ENCODE measurements around the gene OR10H1.
A peak's percentile ranks its signal among the peaks of the same experiment; 100 is the strongest.
"Not testable (repeated sequence)": the region's sequence is repeated elsewhere in the genome, so short reads cannot be mapped to it uniquely, and the experiment has no call there.

The OR10H1 gene

GRCh38 chr19:15815306-15815705 lies at the start of gene OR10H1:
Gene OR10H1 (minus strand): TSS chr19:15815664. CDS start chr19:15808037, 7,627 bp downstream.
- no peak for DNase-seq

GRCh38 chr19:15864824-15865223 lies 49.4 kb upstream of the OR10H1 start:
- DNase-seq: no peak

GRCh38 chr19:15863272-15863671 lies 47.8 kb upstream of the OR10H1 start:
- DNase-seq: no peak

- no peak for DNase-seq
Observed at GRCh38 chr19:15862444-15862843, 47.0 kb upstream of the OR10H1 start.

- no peak for DNase-seq
Observed at GRCh38 chr19:15860522-15860921, 45.1 kb upstream of the OR10H1 start.

GRCh38 chr19:15859187-15859586 lies 43.7 kb upstream of the OR10H1 start:
- no peak for DNase-seq

- no peak for DNase-seq
Observed at GRCh38 chr19:15850385-15850784, 34.9 kb upstream of the OR10H1 start.

- DNase-seq: no peak
Observed at GRCh38 chr19:15846923-15847322, 31.5 kb upstream of the OR10H1 start.

GRCh38 chr19:15843894-15844222 lies 28.4 kb upstream of the OR10H1 start:
- not testable (repeated sequence) for DNase-seq

GRCh38 chr19:15843203-15843893 lies 27.9 kb upstream of the OR10H1 start:
- DNase-seq: no peak

GRCh38 chr19:15841875-15842569 lies 26.6 kb upstream of the OR10H1 start:
- peak; percentile 16 for DNase-seq

GRCh38 chr19:15840833-15841232 lies 25.4 kb upstream of the OR10H1 start:
- DNase-seq: no peak

GRCh38 chr19:15839888-15840287 lies 24.4 kb upstream of the OR10H1 start:
- DNase-seq: not testable (repeated sequence)

GRCh38 chr19:15838351-15838750 lies 22.9 kb upstream of the OR10H1 start:
- no peak for DNase-seq

- DNase-seq: no peak
Observed at GRCh38 chr19:15837221-15837731, 21.8 kb upstream of the OR10H1 start.

- DNase-seq: peak; percentile 97
Observed at GRCh38 chr19:15836330-15837220, 21.1 kb upstream of the OR10H1 start.

- DNase-seq: peak; percentile 74
Observed at GRCh38 chr19:15835565-15836329, 20.3 kb upstream of the OR10H1 start.

GRCh38 chr19:15834232-15834631 lies 18.8 kb upstream of the OR10H1 start:
- DNase-seq: not testable (repeated sequence)

GRCh38 chr19:15831626-15832025 lies 16.2 kb upstream of the OR10H1 start:
- DNase-seq: no peak

- DNase-seq: no peak
Observed at GRCh38 chr19:15829786-15830185, 14.3 kb upstream of the OR10H1 start.

- DNase-seq: no peak
Observed at GRCh38 chr19:15829306-15829698, 13.8 kb upstream of the OR10H1 start.

GRCh38 chr19:15828611-15829305 lies 13.3 kb upstream of the OR10H1 start:
- not testable (repeated sequence) for DNase-seq
